ENCODE measurements around the gene DTD1.
"Not testable (repeated sequence)": the region's sequence is repeated elsewhere in the genome, so short reads cannot be mapped to it uniquely, and the experiment has no call there.

DTD1 gene

DNA sequence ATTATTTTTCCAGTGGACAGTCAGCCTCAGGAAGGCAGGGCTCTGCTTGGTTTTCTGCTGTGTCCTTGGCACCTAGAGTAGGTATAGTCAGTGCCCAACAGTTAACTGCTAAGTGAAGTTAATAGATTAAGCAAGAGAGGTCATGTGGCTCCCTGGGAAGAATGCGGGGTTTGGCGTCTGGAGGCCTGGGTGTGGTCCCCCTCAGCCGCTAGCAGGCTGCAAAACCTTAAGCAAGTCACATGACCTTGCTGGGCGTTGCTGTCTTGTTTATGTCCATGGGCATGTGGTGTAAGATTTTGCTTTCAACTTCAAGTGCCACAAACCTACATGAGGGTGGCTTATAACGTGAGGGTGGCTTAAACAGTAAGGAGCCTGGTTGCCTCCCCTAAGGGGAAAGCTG lies 150.2 kb downstream of the DTD1 start:
- in situ Hi-C loops (cut with MboI; ENCODE audit: low sequenced_read_pairs), result no loop called here

- in situ Hi-C loops (cut with MboI; ENCODE audit: low sequenced_read_pairs), result no loop called here
Measured at GRCh38 chr20:18738888-18739287, 151.0 kb downstream of the DTD1 start.

- in situ Hi-C loops (cut with MboI; ENCODE audit: low sequenced_read_pairs), result no loop called here
Measured at GRCh38 chr20:18739751-18740166, 151.9 kb downstream of the DTD1 start.

GRCh38 chr20:18740726-18741125 lies 152.9 kb downstream of the DTD1 start:
- in situ Hi-C loops (cut with MboI; ENCODE audit: low sequenced_read_pairs), result no loop called here

GRCh38 chr20:18742841-18743240 lies 155.0 kb downstream of the DTD1 start:
- in situ Hi-C loops (cut with MboI; ENCODE audit: low sequenced_read_pairs), result no loop called here

DNA sequence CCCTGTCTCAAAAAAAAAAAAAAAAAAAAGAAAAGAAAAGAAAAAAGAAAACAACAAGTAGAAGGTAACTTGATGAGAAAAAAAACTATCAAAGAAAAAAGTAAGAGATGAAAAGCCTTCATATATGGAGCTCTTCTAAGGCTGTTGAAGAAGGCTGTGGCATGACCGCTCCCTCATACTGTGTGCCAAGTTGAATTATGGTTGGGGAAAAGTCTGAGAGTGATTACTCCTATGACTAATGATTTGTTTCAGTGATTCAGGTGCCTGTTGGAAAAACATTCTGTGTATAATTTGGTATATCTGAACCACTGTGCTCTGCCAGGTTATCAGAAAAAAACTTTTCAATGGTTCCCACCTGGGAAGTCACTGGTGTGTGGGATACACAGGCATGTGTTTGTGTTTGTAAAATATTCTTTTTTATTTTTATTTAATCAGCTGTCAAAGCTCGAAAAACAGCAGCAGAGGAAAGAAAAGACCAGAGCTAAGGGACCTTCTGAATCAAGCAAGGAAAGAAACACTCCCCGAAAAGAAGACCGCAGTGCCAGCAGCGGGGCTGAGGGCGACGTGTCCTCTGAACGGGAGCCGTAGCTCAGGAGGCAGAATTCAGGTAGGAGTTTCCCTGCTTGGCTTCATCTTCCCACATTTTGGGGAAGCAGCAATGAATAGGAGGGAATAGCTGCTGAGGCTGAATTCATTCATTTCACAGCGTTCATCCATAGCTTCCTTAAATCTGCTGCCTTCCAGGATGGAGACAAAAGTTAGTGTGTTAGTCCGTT lies 156.0 kb downstream of the DTD1 start:
- in situ Hi-C loops (cut with MboI; ENCODE audit: low sequenced_read_pairs), result no loop called here

- in situ Hi-C loops (cut with MboI; ENCODE audit: low sequenced_read_pairs), result no loop called here
Measured at GRCh38 chr20:18747090-18747489, 159.2 kb downstream of the DTD1 start.

- in situ Hi-C loops (cut with MboI; ENCODE audit: low sequenced_read_pairs), result no loop called here
Measured at GRCh38 chr20:18748987-18749386, 161.1 kb downstream of the DTD1 start.

- in situ Hi-C loops (cut with MboI; ENCODE audit: low sequenced_read_pairs), result no loop called here
Measured at GRCh38 chr20:18749528-18749927, 161.7 kb downstream of the DTD1 start.

DNA sequence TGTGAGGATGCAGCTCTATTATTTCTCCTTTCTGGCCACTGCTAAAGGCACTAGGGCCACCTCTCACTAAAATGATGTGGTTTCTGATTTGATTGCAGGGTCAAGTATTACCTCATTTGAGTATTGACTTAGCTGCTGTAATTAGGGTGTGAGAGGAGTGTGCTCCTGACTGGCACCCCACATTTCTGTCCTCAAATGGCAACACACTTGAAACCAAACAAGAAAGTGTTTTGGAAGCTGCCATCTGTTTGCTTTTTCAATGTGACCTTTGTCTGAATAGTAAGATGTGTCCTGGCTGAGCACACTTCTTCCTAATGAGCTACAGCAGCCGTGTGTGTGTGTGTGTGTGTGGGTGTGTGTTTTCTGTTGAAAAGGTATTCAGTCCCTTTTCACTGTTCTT lies 162.9 kb downstream of the DTD1 start:
- in situ Hi-C loops (cut with MboI; ENCODE audit: low sequenced_read_pairs), result no loop called here

- in situ Hi-C loops (cut with MboI; ENCODE audit: low sequenced_read_pairs), result no loop called here
Measured at GRCh38 chr20:18754030-18754652, 166.3 kb downstream of the DTD1 start.

DNA sequence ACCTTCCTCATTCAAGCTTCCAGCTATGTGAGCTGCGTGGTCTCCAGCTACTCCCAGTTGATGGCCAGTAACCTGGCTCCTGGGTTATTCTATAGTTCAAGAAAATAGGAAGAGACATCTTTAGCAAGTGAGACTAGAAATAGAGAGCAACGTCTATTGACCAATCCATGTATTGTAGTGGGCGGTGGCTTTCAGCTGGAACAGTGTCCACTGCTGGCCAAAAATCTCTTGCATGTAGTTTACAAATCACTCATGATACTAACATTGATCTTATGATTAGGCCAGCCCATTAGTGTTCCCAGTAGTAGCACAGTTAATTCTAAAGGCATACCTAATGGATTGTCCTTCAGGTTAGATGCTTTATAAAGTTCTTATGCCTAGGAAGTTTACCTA lies 166.8 kb downstream of the DTD1 start:
- in situ Hi-C loops (cut with MboI; ENCODE audit: low sequenced_read_pairs), result no loop called here

DNA sequence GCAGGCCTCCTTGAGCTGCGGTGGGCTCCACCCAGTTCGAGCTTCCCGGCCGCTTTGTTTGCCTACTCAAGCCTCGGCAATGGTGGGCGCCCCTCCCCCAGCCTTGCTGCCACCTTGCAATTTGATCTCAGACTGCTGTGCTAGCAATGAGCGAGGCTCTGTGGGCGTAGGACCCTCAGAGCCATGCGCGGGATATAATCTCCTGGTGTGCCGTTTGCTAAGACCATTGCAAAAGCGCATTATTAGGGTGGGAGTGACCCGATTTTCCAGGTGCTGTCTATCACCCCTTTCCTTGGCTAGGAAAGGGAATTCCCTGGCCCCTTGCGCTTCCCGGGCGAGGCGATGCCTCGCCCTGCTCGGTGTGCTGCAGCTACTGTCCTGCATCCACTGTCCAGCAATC lies 173.0 kb downstream of the DTD1 start:
- in situ Hi-C loops (cut with MboI; ENCODE audit: low sequenced_read_pairs), result not testable (repeated sequence)

DNA sequence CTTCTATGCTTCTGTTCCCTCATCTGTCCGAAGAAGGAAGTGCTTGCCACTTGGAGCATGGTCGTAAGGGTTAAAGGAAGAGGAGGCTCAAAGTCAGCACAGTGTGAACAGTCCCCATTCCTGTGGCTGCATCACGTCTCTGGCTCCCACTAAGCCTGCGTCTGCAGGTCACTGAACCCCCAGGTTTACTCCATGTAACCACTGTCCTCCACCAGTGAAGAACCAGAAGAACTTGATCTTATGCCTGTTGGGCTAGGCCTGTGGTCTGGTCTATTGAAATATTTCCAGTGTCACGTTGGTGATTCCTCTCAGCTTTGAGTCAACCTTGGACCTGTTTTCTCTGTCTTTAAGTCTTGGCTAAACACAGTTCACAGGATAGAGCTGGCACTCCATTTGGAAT lies 179.8 kb downstream of the DTD1 start:
- in situ Hi-C loops (cut with MboI; ENCODE audit: low sequenced_read_pairs), result no loop called here

DNA sequence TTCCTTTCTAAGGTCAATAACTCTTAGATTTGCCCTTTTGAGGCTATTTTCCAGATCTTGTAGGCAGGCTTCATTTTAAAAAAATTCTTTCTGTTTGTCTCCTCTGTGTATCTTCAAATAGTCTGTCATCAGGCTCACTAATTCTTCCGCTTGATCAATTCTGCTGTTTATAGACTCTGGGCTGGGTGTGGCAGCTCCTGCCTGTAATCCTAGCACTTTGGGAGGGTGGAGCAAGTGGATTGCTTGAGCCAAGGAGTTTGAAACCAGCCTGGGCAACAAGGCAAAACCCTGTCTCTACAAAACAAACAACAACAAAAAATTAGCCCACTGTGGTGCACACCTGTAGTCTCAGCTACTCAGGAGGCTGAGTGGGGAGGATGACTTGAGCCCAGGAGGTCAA lies 185.7 kb downstream of the DTD1 start:
- in situ Hi-C loops (cut with MboI; ENCODE audit: low sequenced_read_pairs), result no loop called here

- in situ Hi-C loops (cut with MboI; ENCODE audit: low sequenced_read_pairs), result no loop called here
Measured at GRCh38 chr20:18774207-18774606, 186.4 kb downstream of the DTD1 start.

- in situ Hi-C loops (cut with MboI; ENCODE audit: low sequenced_read_pairs), result no loop called here
Measured at GRCh38 chr20:18775633-18776032, 187.8 kb downstream of the DTD1 start.

DNA sequence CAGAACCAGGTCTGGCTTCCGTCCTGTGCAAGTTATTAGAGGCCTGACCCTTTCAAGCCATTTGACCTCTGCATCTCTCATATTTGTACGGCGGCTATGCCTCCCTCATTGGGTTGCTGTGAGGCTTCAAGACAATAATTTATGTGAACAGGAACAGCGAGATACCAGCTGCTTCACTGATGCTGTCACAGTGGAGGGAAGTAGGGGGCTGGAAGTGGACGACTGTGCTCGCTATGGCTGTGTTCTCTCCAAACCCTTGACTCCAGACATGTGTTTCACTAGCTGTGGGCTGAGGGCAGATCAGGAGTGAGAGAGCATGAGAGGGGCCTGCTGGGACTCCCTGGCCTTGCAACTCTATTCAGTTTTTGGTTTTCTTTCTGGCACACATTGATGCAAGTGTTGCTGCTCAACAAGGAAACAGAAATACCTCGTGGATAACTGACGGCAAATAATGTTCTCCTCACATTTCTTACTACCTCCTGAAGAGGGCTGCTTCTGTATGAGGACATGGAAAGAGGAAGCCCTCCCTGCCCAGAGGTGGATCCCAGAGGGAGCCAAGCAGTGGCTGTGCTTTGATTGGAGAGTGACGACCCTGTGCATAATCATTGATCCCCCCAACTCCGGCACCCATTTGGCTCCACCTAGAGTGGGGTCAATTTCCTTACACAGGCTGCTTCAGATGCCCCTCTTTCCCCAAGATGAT lies 191.0 kb downstream of the DTD1 start:
- in situ Hi-C loops (cut with MboI; ENCODE audit: low sequenced_read_pairs), result no loop called here

- in situ Hi-C loops (cut with MboI; ENCODE audit: low sequenced_read_pairs), result no loop called here
Measured at GRCh38 chr20:18780385-18781130, 192.7 kb downstream of the DTD1 start.

DNA sequence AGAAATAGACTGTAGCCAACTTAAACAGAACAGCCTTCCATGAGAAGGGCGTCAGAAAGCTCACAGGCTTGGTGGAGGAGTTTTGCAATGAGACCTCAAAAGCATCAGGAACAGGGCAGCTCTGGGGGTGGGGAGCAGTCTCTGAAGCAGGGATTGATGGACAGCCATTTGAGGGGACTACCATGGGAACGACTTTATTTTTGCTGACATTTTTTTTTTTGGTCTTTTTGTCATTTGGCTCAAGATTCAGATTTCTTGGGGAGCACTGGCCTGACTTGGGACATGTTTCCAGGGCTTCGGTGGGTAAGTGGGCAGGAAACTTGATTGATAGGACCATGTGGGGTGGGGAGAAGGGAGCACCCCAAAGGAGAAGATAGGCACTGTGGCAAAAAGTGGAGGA lies 193.7 kb downstream of the DTD1 start:
- in situ Hi-C loops (cut with MboI; ENCODE audit: low sequenced_read_pairs), result no loop called here

- in situ Hi-C loops (cut with MboI; ENCODE audit: low sequenced_read_pairs), result no loop called here
Measured at GRCh38 chr20:18783385-18783959, 195.6 kb downstream of the DTD1 start.

All from hTERT RPE-1 (cell line).